SK-N-SH (cell line): ENCODE results near the gene FRAS1.
A peak's percentile ranks its signal among the peaks of the same experiment; 100 is the strongest.

Experiments used
- CHD2 ChIP-seq: fragments of 150-350 bp; IDR thresholded peaks from 2 replicates; pipeline ENCODE4 v1.6.1; 2018; ENCODE audit warnings: low read length; ENCODE audit not compliant: partially characterized antibody
- FOXJ3 ChIP-seq: sonication (generic); formaldehyde crosslinking; IDR thresholded peaks from 2 replicates; pipeline ENCODE4 v1.5.1; 2020; ENCODE audit warnings: mild to moderate bottlenecking, missing genetic modification reagents
- GABPA ChIP-seq: IDR thresholded peaks from 2 replicates; pipeline ENCODE4 v1.4.0; 2012; ENCODE audit warnings: low read depth, mild to moderate bottlenecking
- MXI1 ChIP-seq: IDR thresholded peaks from 2 replicates; pipeline ENCODE4 v1.6.1; 2012; ENCODE audit warnings: mild to moderate bottlenecking, low read depth, low read length, improper control_type of control experiment
- POLR2AphosphoS5 ChIP-seq: IDR thresholded peaks from 2 replicates; pipeline ENCODE4 v1.6.1; 2012; ENCODE audit warnings: low read depth, low read length
- RCOR1 ChIP-seq: fragments of 150-350 bp; IDR thresholded peaks from 2 replicates; pipeline ENCODE4 v1.6.1; 2017; ENCODE audit warnings: antibody characterized with exemption, low read length
- RXRA ChIP-seq: IDR thresholded peaks from 2 replicates; pipeline ENCODE4 v1.4.0; 2012; ENCODE audit warnings: low read depth, mild to moderate bottlenecking, borderline replicate concordance
- SIN3A ChIP-seq: IDR thresholded peaks from 2 replicates; pipeline ENCODE4 v1.6.1; 2012; ENCODE audit warnings: low read depth, mild to moderate bottlenecking, low read length, moderate library complexity, borderline replicate concordance
- YY1 ChIP-seq: IDR thresholded peaks from 2 replicates; pipeline ENCODE4 v1.4.0; 2012; ENCODE audit warnings: low read depth, mild to moderate bottlenecking
- TF ChIP-seq, protein P1 (sequence below): fragments of 200-600 bp; sonication (generic); IDR thresholded peaks from 2 replicates; pipeline ENCODE4 v1.6.1; 2017; ENCODE audit warnings: antibody characterized with exemption, mild to moderate bottlenecking, moderate library complexity
- TF ChIP-seq, protein P2 (sequence below): IDR thresholded peaks from 2 replicates; pipeline ENCODE4 v1.4.0; 2012; ENCODE audit warnings: low read depth

DNA sequence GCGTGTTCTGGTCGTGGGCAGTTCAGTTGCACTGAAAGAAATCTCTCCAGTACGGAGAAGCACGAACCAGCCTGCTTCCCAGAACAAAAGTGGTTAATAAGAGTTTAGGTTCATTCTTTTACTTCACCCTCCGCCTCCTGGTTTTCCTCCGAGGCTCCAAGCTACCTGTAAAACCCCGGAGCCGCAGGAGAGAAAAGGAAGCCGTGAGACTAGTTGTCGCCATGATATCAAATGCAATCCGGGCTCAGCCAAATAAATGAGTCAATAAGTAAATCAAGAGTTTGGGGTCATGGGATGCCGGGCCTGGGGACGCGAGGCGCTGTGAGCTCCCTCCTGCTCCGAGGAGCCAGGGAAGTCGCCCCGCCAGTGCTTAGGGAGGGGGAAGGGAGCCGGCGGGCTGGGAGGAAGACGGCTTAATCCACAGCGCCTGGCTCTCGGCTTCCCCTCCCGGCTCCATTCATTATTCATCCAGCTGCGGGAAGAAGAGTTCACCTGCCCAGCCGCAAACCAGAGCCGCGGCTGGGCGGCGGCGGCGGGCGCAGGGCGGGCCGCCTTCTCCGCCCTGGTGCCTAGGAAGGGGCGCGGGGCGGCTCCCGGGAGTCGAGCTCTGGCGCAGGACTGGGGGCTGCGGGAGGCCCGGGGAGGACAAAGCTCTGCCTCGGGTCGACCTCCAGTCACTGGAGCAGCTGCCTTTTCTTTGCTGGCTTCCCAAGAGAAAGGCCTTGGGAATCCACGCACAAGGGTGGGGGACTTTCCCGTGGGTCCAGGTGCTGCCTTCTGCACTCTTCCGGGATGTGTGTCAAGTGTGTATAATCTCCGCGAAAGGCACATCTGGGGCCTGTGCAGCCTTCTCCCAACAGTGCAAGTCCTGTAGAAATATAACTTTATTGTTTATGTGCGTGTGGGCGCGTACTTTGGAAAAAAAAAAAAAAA, 1.7 kb downstream of the FRAS1 start:
- TF ChIP-seq GABPA (no peak), POLR2AphosphoS5 (0 out of 2 replicates have a peak, but pooled peaks have one; percentile 28), RXRA (no peak), SIN3A (0 out of 2 replicates have a peak, but pooled peaks have one; percentile 29), MXI1 (no peak; the same call in 1 of the 2 replicates), YY1 (no peak; the same call in 1 of the 2 replicates), CHD2 (no peak), RCOR1 (no peak), FOXJ3 (CRISPR knock-in tag) (no peak)
- TF ChIP-seq, protein P1, sequence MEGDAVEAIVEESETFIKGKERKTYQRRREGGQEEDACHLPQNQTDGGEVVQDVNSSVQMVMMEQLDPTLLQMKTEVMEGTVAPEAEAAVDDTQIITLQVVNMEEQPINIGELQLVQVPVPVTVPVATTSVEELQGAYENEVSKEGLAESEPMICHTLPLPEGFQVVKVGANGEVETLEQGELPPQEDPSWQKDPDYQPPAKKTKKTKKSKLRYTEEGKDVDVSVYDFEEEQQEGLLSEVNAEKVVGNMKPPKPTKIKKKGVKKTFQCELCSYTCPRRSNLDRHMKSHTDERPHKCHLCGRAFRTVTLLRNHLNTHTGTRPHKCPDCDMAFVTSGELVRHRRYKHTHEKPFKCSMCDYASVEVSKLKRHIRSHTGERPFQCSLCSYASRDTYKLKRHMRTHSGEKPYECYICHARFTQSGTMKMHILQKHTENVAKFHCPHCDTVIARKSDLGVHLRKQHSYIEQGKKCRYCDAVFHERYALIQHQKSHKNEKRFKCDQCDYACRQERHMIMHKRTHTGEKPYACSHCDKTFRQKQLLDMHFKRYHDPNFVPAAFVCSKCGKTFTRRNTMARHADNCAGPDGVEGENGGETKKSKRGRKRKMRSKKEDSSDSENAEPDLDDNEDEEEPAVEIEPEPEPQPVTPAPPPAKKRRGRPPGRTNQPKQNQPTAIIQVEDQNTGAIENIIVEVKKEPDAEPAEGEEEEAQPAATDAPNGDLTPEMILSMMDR = no peak
- TF ChIP-seq, protein P2, sequence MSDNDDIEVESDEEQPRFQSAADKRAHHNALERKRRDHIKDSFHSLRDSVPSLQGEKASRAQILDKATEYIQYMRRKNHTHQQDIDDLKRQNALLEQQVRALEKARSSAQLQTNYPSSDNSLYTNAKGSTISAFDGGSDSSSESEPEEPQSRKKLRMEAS = no peak
